Parathyroid adenoma (tissue), 2 donors: ENCODE results near the gene ROM1.

Experiments used
- H2AFZ ChIP-seq: fragments of 300-600 bp; sonication (generic); one replicate; pipeline ENCODE4 v1.7.0; 2017; ENCODE audit warnings: antibody characterized with exemption, mild to moderate bottlenecking
- H3K27ac ChIP-seq: fragments of 300-600 bp; sonication (generic); one replicate; pipeline ENCODE4 v1.7.0; 2017
- H3K27me3 ChIP-seq: fragments of 300-600 bp; sonication (generic); one replicate; pipeline ENCODE4 v1.7.0; 2017; ENCODE audit warnings: low read length; ENCODE audit not compliant: control insufficient read depth, insufficient read depth
- H3K36me3 ChIP-seq: fragments of 300-600 bp; sonication (generic); one replicate; pipeline ENCODE4 v1.7.0; 2017; ENCODE audit warnings: low read length; ENCODE audit not compliant: control insufficient read depth, insufficient read depth
- H3K4me1 ChIP-seq: fragments of 300-600 bp; sonication (generic); one replicate; pipeline ENCODE4 v1.7.0; 2017; ENCODE audit warnings: control low read depth
- H3K4me2 ChIP-seq: fragments of 300-600 bp; sonication (generic); one replicate; pipeline ENCODE4 v1.7.0; 2017; ENCODE audit warnings: low read length
- H3K4me3 ChIP-seq: fragments of 300-600 bp; sonication (generic); one replicate; pipeline ENCODE4 v1.7.0; 2017; ENCODE audit warnings: low read depth, low read length
- H3K79me2 ChIP-seq: fragments of 300-600 bp; sonication (generic); one replicate; pipeline ENCODE4 v1.7.0; 2017; ENCODE audit warnings: control low read depth
- H3K9ac ChIP-seq: fragments of 300-600 bp; sonication (generic); one replicate; pipeline ENCODE4 v1.7.0; 2017; ENCODE audit warnings: mild to moderate bottlenecking
- H3K9me3 ChIP-seq: fragments of 300-600 bp; sonication (generic); one replicate; pipeline ENCODE4 v1.7.0; 2017; ENCODE audit warnings: low read length; ENCODE audit not compliant: control insufficient read depth
- TF ChIP-seq, protein P1 (sequence below): fragments of 300-600 bp; sonication (generic); IDR thresholded peaks from one replicate; pipeline ENCODE4 v1.7.0; 2017; ENCODE audit warnings: antibody characterized with exemption, mild to moderate bottlenecking
- donor health status: primary hyperparathyroidism.

ROM1 gene

DNA sequence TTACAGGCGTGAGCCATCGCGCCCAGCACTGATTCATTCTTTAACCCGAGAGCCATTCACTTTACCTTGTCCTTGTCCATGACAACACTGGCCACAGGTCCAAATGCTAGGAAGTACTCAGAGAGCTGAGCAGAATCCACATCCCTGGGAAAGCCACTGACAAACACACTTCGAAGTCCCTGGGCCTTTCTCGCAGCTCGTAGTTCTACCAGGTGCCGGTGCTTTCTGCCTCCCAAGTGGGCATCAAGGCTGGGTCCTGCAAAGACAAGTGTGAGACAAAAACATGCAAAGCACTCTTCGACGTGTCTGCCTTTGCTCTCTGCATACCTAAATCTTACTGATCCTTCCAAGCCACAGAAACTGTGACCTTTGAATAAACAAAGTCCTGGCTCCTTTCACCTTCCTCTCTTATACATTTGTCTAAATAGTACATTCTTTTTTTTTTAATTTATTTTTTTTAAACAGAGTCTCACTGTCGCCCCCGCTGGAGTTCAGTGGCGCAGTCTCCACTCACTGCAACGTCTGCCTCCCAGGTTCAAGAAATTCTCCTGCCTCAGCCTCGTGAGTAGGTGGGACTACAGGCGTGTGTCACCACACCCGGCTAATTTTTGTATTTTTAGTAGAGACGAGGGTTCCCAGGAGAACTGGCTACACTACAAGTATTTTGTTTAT is 24.0 kb upstream of the ROM1 start:
- H3K27ac ChIP-seq, result no peak overlapping the region
- TF ChIP-seq, protein P1, sequence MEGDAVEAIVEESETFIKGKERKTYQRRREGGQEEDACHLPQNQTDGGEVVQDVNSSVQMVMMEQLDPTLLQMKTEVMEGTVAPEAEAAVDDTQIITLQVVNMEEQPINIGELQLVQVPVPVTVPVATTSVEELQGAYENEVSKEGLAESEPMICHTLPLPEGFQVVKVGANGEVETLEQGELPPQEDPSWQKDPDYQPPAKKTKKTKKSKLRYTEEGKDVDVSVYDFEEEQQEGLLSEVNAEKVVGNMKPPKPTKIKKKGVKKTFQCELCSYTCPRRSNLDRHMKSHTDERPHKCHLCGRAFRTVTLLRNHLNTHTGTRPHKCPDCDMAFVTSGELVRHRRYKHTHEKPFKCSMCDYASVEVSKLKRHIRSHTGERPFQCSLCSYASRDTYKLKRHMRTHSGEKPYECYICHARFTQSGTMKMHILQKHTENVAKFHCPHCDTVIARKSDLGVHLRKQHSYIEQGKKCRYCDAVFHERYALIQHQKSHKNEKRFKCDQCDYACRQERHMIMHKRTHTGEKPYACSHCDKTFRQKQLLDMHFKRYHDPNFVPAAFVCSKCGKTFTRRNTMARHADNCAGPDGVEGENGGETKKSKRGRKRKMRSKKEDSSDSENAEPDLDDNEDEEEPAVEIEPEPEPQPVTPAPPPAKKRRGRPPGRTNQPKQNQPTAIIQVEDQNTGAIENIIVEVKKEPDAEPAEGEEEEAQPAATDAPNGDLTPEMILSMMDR, result no peak

DNA sequence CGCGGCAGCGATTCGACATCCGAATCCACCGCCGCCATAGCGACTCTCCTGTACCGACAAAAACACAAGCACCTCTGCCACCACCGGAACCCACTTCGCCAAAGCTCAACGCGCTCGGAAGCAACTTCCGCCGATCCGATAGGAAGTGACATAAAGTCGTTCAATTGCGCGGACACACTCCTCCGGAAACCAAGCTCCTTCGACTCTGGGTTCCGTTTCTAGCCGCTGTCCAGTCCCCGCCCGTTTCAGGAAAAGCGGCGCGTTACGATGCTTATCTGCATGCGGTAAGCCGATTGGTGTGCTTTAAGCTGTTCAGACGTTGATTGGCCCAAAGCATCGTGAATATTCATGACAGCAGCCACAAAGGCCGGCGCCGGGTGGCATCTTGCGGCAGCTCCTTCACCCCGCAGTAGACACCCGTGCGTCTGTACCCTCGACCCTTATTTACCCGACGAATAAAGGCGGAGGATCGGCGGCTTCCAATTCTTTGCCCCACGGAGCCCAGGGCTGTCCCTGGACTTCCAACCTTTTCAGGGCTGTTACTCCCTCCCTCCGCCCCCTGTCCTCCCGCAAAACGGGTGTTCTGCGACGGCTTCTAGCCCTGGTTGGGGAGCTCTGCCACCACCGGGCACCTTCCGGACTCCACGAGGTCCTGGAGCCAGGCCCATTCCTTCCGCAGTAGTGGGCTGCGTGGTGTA is 21.5 kb upstream of the ROM1 start, which contains the start of gene TUT1:
TSS of gene TUT1 (minus strand) at position 76 of the 698 bp plus-strand sequence. CDS start at position 38, 38 bp downstream.
- TF ChIP-seq, protein P1, result no peak
- peak within 1 kb of the TSS; percentile 87 for H3K4me2 ChIP-seq
- peak within 1 kb of the TSS; percentile 67 for H3K9ac ChIP-seq
- H3K36me3 ChIP-seq, result no peaks in the 10 kb centered on the region
- peak within 1 kb of the TSS; percentile 92 for H2AFZ ChIP-seq
- H3K79me2 ChIP-seq, result no peaks in the 10 kb centered on the region
- peaks cover 8% of the 10 kb centered on the region for H3K4me1 ChIP-seq
- H3K9me3 ChIP-seq, result no peaks in the 10 kb centered on the region
- peak within 1 kb of the TSS; percentile 94 for H3K27ac ChIP-seq
- peak within 1 kb of the TSS; percentile 89 for H3K4me3 ChIP-seq
- no peaks in the 10 kb centered on the region for H3K27me3 ChIP-seq

More for the DNA sequence above, 24.0 kb upstream of the ROM1 start:
- Histone ChIP-seq H3K4me1 (peaks cover 8% of the 10 kb centered on the region), H2AFZ (no peak overlapping the region), H3K27me3 (no peaks in the 10 kb centered on the region), H3K9me3 (no peaks in the 10 kb centered on the region), H3K4me2 (no peak overlapping the region), H3K79me2 (no peaks in the 10 kb centered on the region), H3K36me3 (no peaks in the 10 kb centered on the region), H3K9ac (no peak overlapping the region), H3K4me3 (no peak overlapping the region)

DNA sequence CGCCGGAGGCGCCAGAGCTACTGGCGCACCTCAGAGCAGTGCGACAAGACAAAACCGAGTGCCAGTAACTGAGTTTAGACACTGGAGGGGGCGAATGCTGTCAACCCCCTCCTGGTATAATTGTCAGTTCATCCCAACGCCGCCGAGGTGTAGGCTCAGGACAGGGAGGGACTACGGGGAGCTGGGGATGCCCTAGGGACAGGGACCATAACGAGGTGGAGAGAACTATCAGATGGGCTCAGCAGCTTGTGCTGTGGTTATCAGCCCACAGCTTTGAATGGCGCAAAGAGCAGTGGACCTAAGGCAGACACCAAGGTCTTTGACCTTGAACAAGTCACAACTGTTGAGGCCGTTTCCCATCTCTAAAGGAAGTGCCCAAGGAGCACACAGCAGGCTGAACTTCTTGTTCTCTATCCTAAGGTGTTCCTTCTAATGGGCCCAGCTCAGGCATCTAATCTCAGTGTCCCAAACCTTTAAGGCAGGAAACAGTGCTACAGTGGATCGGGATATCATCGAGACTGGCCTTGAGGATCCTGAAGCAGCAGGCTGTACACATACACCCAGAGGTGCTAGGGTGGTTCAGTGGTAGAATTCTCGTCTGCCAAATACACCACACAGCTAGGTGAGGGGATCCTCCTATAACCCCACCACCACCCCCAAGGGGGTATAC is 20.8 kb upstream of the ROM1 start:
- H3K36me3 ChIP-seq, result no peaks in the 10 kb centered on the region

DNA sequence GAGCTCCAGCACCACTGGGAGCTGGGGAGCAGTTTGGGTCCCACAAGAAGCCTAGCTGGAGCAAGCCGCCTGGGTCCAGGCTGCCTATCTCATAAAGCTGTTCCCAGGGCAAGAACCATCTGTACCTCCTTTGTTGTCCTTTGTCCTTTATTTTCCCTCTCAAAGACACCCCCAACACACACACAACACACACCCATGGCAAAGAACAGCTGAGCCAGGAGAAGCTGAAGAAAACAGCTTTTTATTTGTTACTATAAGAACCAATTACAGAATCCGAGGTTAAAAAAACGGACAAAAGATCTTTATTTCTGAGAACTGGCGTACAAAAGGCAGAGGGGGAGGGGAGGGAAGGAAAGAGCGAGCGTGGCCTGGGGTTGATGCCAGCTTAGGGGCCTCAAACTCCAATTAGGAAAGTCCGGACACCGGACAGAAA is 20.1 kb upstream of the ROM1 start:
- Histone ChIP-seq H3K4me3 (no peak overlapping the region), H2AFZ (no peak overlapping the region), H3K27me3 (no peaks in the 10 kb centered on the region), H3K27ac (no peak overlapping the region), H3K36me3 (no peaks in the 10 kb centered on the region), H3K4me2 (no peak overlapping the region), H3K4me1 (peaks cover 8% of the 10 kb centered on the region), H3K9me3 (no peaks in the 10 kb centered on the region), H3K9ac (no peak overlapping the region), H3K79me2 (no peaks in the 10 kb centered on the region)
- TF ChIP-seq, protein P1, result no peak

More for the DNA sequence above, 20.8 kb upstream of the ROM1 start:
- Histone ChIP-seq H2AFZ (peak overlapping the region; percentile 92), H3K79me2 (no peaks in the 10 kb centered on the region), H3K9me3 (no peaks in the 10 kb centered on the region), H3K4me2 (peak overlapping the region; percentile 87), H3K4me1 (peaks cover 8% of the 10 kb centered on the region), H3K9ac (no peak overlapping the region), H3K4me3 (peak overlapping the region; percentile 63), H3K27ac (peak overlapping the region; percentile 94), H3K27me3 (no peaks in the 10 kb centered on the region)
- TF ChIP-seq, protein P1, result no peak
